Measurements from ENCODE around the gene S100A9.

- TF ChIP-seq, protein P1, sequence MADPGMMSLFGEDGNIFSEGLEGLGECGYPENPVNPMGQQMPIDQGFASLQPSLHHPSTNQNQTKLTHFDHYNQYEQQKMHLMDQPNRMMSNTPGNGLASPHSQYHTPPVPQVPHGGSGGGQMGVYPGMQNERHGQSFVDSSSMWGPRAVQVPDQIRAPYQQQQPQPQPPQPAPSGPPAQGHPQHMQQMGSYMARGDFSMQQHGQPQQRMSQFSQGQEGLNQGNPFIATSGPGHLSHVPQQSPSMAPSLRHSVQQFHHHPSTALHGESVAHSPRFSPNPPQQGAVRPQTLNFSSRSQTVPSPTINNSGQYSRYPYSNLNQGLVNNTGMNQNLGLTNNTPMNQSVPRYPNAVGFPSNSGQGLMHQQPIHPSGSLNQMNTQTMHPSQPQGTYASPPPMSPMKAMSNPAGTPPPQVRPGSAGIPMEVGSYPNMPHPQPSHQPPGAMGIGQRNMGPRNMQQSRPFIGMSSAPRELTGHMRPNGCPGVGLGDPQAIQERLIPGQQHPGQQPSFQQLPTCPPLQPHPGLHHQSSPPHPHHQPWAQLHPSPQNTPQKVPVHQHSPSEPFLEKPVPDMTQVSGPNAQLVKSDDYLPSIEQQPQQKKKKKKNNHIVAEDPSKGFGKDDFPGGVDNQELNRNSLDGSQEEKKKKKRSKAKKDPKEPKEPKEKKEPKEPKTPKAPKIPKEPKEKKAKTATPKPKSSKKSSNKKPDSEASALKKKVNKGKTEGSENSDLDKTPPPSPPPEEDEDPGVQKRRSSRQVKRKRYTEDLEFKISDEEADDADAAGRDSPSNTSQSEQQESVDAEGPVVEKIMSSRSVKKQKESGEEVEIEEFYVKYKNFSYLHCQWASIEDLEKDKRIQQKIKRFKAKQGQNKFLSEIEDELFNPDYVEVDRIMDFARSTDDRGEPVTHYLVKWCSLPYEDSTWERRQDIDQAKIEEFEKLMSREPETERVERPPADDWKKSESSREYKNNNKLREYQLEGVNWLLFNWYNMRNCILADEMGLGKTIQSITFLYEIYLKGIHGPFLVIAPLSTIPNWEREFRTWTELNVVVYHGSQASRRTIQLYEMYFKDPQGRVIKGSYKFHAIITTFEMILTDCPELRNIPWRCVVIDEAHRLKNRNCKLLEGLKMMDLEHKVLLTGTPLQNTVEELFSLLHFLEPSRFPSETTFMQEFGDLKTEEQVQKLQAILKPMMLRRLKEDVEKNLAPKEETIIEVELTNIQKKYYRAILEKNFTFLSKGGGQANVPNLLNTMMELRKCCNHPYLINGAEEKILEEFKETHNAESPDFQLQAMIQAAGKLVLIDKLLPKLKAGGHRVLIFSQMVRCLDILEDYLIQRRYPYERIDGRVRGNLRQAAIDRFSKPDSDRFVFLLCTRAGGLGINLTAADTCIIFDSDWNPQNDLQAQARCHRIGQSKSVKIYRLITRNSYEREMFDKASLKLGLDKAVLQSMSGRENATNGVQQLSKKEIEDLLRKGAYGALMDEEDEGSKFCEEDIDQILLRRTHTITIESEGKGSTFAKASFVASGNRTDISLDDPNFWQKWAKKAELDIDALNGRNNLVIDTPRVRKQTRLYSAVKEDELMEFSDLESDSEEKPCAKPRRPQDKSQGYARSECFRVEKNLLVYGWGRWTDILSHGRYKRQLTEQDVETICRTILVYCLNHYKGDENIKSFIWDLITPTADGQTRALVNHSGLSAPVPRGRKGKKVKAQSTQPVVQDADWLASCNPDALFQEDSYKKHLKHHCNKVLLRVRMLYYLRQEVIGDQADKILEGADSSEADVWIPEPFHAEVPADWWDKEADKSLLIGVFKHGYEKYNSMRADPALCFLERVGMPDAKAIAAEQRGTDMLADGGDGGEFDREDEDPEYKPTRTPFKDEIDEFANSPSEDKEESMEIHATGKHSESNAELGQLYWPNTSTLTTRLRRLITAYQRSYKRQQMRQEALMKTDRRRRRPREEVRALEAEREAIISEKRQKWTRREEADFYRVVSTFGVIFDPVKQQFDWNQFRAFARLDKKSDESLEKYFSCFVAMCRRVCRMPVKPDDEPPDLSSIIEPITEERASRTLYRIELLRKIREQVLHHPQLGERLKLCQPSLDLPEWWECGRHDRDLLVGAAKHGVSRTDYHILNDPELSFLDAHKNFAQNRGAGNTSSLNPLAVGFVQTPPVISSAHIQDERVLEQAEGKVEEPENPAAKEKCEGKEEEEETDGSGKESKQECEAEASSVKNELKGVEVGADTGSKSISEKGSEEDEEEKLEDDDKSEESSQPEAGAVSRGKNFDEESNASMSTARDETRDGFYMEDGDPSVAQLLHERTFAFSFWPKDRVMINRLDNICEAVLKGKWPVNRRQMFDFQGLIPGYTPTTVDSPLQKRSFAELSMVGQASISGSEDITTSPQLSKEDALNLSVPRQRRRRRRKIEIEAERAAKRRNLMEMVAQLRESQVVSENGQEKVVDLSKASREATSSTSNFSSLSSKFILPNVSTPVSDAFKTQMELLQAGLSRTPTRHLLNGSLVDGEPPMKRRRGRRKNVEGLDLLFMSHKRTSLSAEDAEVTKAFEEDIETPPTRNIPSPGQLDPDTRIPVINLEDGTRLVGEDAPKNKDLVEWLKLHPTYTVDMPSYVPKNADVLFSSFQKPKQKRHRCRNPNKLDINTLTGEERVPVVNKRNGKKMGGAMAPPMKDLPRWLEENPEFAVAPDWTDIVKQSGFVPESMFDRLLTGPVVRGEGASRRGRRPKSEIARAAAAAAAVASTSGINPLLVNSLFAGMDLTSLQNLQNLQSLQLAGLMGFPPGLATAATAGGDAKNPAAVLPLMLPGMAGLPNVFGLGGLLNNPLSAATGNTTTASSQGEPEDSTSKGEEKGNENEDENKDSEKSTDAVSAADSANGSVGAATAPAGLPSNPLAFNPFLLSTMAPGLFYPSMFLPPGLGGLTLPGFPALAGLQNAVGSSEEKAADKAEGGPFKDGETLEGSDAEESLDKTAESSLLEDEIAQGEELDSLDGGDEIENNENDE (IDR thresholded peaks at IDR 0.05; ENCODE audit: insufficient replicate concordance, low read length), result no peak
- TF ChIP-seq EZH2 (IDR thresholded peaks at IDR 0.05; ENCODE audit: low read depth, low read length, severe bottlenecking) (no peak), POLR2A (IDR thresholded peaks at IDR 0.05; ENCODE audit: control extremely low read depth in 1 of 2, low read depth in 2 of 2, low read length in 2 of 2) (no peak)
These were observed 9.4 kb downstream of the S100A9 start for GRCh38 chr1:153367090-153367489.
